ENCODE data around the gene ARHGAP25. TPM values are rescaled to one million over a fixed set of nuclear protein-coding genes. Genes with fewer than 3 reads are reported as not detected.

The ARHGAP25 gene
- total RNA-seq, 1 donor from 2014 or later, result 12.1 TPM

DNA sequence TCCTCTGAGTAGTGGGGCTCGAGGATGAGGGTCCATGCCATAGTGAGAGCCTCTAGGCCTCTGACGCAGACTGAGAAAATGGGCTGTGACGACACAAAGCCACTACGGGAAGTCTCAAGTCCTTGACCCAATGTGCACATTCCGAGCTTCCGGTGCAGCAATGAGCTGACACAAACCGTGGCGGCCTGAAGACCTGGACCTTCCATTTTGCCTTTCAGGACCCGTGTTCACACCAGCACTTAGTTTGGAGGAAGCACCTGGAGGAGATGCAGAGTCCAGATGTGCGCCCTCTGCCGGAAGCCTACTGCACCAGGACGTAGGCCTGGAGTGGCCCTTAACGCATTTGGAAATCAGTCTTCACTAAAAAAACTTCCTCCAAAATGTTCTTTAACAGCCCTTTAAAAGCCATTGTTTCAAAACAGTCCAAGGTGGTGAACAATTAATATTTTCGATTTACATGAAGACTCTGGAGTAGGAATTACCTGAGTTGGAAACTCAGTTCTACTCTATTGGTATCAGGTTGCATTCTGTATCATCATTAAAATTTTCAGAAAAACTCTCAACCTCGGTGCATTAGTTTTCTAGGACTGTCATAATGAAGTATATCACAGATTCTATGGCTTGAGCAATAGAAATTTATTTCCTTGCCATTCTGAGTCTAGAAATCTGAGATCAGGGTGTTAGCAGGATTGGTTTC, 102.7 kb downstream of the ARHGAP25 start:
- peak; percentile 93 for DNase-seq

DNA sequence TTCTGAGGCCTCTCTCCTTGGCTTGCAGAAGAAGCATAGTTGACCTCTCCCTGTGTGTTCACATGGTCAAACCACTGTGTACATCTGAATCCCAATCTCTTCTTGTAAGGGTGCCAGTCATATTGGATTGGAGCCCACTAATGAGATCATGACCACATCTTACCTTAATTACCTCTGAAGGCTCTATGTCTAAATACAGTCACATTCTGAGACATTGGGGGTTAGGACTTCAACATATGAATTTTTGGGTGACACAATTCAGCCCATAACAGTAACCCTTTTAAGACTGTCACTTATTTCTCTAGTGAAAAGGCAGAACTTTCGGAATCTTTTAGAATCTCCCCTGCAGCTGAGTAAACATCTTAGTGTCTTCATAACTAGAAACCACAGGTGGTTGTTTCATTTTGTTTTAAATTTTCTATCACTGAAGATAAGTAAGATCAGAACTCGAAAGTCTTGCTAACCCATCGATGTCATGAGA, 103.3 kb downstream of the ARHGAP25 start:
- DNase-seq, result peak; percentile 13

DNA sequence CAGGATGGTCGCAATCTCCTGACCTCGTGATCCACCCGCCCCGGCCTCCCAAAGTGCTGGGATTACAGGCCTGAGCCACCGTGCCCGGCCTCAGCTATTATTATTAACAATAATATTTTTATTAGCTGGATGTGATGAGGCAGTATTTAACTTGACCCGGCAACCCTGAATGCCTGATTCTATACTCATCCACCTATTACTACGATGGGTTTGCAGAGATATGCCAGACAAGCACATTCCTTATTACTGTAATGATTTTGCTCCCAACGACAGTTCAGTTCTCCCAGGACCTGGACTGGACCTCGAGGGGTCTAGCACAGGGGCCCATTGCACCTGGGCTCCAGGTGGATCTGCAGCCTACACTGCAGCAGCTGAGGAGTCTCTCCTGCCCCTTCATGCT, 104.0 kb downstream of the ARHGAP25 start:
- DNase-seq, result no peak

DNA sequence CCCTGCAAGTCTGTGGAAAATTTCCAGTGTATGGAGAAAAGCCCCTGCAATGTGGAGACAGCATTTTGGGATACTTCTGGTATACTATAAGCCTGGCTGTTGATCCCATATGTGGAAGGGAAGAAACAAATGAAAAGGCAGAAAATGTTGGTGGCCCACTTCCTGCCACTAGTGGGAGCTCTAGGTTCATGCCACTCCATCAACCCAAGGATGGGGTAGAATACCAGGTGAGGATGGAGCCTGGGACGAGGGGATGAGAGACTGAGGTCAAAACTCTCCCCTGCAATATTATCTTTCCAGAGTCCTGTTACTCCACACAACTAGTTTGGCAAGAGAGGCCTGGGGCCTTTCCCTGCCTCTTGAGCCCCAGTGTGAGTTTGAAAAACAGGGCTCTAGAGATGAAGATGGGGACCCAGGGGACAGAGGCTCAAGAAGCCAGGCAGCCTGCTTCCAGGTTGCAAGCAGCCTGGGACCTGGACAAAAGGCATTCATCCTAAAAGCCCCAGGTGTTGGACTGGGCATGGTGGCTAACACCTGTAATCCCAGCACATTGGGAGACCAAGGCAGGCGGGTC, 104.7 kb downstream of the ARHGAP25 start:
- peak; percentile 49 for DNase-seq

DNA sequence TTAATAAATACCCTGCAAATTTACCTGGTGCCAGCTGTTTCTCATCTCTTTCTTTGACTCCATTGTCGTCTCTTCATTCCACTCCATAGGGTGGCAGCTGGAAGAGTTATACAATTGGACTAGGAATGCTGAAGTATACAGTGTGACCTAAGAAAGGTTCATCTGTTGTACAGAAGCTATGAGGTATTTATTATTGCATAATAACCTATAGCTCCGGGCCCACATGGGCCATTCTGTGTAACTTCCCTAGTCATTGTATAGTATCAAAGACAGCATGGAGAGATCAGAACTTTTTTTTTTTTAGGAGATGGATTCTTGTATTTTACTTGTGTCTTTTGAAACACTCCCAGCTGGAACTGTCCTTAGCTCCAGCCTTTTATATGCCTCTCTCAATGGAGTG, 110.4 kb downstream of the ARHGAP25 start:
- DNase-seq, result no peak

DNA sequence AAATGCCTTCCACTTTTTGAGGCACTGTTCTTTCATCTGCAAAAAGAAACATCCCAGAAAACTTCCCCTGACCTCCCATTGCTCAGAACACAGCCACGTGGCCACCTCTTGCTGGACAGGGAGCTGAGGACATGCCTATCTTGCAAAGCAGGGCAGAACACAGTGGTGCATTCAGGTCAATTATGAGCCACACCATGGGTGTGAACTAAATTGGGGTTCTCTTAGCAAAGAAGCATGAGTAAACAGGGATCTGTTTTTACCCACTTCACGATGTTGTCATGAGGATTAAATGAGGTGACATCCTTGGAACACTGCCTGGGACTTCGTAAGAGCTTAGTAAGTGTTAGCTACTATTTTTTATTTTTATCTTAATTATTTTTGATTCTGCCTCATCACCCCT, 111.5 kb downstream of the ARHGAP25 start:
- DNase-seq, result no peak

DNA sequence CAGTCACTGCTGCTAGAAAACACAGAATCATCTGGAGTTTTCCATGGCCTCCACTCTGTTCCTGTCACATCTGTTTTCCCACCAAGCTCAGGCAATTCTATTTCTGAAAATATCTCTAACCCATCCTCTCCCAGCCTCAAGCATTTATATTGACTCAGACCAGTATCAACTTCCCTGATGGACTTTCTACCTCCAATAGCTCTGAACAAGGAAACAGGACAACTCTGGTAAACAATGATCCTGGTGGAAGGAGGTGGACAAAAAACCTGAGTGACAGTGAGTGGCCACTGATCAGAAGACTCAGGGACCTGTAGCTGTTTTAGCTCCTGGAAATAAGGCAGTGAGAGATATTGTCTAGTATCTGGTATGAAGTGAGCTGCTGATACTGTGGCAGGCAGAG, 113.1 kb downstream of the ARHGAP25 start:
- DNase-seq, result no peak

DNA sequence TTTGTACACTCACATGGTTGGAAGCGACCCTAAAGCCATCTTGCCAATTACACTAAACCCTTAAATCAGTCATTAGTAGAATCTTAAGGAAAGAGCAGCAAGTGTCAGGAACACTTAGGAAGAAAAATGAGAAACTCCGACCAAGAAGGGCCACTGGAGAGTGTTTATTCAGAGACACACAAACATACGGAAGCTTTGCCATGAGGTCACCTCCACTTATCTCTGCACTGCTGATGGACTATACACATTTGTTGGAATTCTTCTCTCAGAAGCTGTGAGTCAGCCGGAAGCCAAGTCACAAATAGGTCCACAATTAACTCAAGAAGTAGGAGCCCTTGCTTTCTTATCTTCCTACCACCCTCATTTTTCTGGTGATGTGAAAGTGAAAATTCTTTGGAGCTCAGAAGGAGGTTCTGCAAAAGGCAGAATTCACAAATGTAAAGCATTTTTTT, 115.0 kb downstream of the ARHGAP25 start:
- peak; percentile 82 for DNase-seq

- DNase-seq, result peak; percentile 63
Observed at GRCh38 chr2:68850524-68850923, 115.9 kb downstream of the ARHGAP25 start.

DNA sequence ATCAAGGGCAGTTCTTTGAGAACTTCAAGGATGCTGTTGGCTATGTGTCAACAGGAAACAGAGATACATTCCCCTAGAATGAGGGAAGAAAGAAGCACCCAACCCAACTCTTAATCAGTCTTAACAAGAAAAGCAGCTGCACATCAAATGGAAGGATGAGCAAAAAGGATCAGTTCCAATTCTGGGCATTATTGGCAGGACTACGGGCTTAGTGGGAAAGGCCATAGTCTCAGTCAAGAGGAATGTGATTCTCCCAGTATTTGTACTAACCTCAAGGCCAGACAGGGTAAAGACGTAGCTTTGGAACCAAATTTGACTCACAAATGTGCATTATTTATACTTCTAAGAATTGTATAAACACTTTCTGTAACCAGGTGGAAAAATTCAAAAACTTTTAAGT, 118.4 kb downstream of the ARHGAP25 start:
- DNase-seq, result no peak

- no peak for DNase-seq
Observed at GRCh38 chr2:68853915-68854314, 119.3 kb downstream of the ARHGAP25 start.

- DNase-seq, result no peak
Observed at GRCh38 chr2:68854476-68854875, 119.9 kb downstream of the ARHGAP25 start.

DNA sequence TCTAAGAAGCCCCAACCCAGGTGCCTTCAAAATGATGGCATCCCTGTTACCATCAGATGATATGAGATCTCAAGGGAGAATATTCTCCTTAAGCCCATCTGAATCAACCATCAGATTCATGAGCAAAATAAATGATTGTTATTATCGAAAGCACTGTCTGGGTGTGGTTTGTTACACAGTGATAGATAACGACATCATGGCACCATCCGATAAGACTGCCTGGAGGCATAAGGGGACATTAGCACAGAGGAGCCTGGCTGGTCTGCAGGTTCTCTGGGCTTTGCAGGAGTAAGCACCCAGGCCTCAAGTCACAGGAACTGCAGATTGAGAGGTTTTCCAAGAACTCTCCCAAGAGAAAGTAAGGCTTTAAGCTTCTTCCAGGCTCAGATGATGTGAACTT, 120.9 kb downstream of the ARHGAP25 start:
- no peak for DNase-seq

DNA sequence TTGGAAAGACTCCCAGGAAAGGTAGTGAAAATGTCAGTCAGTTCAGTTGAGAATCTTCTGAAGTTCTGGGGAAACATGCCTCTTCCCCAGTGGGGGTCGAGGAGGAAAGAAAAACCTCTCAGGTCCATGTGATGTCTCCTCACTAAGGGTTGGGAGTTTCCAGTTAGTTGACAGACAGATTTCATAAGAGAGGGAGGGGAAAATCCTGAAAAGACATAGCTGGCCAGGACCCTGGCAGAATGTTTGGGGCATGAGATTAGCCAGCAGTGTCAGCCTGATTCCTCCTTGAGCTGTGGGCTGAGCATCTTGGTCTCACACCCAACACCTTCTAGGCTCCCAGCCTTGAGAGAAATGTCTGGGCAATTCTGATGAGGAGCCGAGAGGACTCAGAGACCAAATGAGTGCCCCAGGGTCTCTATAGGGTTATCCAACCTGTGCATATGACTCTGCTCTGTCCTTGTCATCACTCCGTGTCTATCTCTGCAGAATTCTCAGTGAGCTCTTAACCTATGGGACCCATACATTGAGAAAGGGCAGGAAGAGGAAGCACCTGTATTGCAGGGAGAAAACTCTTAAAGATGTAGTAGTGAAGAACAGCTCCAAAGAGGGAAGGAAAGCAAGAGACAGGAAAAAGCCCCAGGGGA, 122.7 kb downstream of the ARHGAP25 start:
- no peak for DNase-seq

GRCh38 chr2:68857855-68858456, 123.3 kb downstream of the ARHGAP25 start:
- no peak for DNase-seq

- DNase-seq, result no peak
Observed at GRCh38 chr2:68860111-68860510, 125.5 kb downstream of the ARHGAP25 start.

DNA sequence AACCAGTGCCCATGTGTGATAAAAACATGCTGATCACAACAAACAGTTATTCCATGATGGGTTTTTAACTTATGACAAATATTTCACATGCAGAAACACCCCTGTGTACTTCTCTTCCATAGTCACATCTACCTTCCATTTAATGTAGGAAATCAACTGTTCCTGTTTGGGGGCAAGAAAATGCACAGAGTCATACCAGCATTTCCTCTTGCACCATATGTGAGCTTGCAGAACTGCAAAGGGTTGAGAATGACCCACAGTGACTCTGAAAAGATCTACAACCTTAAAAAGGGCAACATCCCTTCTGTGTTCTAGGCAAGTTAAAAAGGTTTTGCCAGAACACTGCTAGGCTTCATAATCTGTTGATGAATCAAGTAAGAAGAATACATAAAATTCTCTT, 126.7 kb downstream of the ARHGAP25 start:
- no peak for DNase-seq

DNA sequence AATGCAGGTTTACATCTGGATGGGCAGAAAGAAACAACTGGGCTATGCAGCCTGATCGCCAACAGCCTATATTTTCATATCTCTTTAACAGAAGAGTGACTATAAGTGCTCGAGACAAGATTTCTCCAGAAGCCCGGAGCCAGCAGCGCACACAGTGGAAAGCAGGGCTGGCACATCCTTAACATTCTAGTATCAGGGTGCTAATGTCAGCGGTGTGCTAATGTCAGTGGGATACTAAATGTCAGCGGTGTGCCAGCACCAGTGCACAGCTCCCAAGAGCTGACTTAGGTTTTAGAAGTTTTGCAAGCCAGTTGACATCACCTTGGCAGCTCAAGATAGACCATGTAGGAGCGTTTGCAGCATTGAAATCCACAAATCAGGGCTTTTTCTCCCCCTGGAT, 128.3 kb downstream of the ARHGAP25 start:
- DNase-seq, result no peak

GRCh38 chr2:68863996-68864395, 129.4 kb downstream of the ARHGAP25 start:
- no peak for DNase-seq

DNA sequence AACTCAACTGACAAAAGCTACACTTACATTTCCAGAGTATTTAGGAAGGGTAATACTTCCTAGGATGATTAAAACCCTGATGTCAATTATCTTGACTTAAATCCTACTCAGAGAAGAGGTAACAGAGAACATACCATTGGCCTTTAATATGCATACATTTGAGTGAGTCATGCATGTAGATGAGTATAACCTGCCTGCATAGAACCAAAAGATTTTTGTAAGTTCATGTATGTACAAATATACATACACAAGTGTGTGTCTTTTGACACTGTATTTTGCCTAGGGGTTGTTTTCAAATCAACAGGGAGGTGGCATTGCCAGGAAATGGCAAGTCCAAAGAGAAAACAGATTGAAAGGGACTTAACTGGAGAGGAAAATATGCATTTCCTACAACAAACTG, 130.5 kb downstream of the ARHGAP25 start:
- DNase-seq, result no peak

DNA sequence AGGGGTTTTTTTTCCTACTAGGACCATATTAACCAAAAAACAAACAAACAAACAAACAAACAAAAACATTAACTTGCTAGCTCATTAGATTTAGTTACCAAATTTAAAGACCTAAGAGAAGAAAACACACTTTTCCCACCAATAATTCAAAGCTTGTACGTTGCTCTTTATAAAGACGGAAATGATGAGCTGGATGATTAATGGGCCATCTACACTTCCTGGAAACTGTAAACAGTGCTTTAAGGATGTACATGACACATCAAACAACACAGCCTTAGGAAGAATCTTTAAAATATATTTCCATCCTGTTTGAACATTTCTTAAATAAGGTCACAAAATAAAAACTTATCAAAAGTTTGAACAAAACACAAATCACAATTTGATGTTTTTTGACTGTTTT, 135.6 kb downstream of the ARHGAP25 start:
- DNase-seq, result peak; percentile 77

DNA sequence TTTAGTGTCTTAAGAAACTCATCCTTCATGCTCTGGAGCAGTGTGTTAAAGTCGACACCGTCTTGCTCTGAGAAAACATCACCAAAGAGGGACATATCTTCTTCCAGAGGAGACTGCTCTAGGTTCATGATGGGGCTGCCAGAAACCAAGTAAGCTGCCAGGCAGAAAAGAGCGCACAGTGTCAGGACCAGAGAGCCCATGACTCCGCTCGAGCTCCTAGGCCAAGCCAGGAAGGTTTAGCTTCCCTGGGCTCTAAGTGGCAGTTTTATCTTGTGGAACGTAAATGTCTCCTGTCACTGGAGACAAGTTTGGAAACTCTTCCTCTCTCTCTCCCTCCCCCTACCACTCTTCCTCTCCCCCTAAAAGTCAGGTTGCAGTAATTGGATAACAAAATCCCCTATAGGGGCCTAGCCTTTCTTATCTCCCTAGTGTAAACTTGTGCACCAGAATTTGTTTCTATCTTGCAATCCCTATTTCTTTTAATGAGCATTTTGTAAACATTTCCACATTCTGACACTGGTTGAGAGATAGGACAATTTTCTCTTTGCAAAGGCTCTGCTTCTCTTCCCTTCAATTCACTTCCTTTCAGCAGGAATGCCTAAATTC, 136.7 kb downstream of the ARHGAP25 start, which contains the start of gene BMP10:
BMP10 (minus strand) TSS at position 239 of the 606 bp plus-strand sequence; CDS start at position 200, 39 bp downstream.
- no peak for DNase-seq

Measured in dermis blood vessel endothelial cell (primary cell).